HG03558 (cell line): ENCODE results near the gene TRAPPC5.

Experiments
- ATAC-seq: cut with Tn5 transposase; IDR thresholded peaks from one replicate; pipeline ENCODE4 v1.9.1; 2021; ENCODE audit warnings: moderate number of reproducible peaks; ENCODE audit not compliant: unreplicated experiment; ENCODE audit errors: extremely low read depth

The TRAPPC5 gene

GRCh38 chr19:7729211-7729610, 48.6 kb downstream of the TRAPPC5 start:
- ATAC-seq, result no peak

GRCh38 chr19:7729831-7730285, 49.2 kb downstream of the TRAPPC5 start:
- ATAC-seq, result no peak

GRCh38 chr19:7730286-7731217, 49.9 kb downstream of the TRAPPC5 start:
- no peak for ATAC-seq

GRCh38 chr19:7731218-7731595, 50.6 kb downstream of the TRAPPC5 start:
- ATAC-seq, result no peak

GRCh38 chr19:7731615-7732014, 51.0 kb downstream of the TRAPPC5 start:
- no peak for ATAC-seq

- ATAC-seq, result no peak
Observed at GRCh38 chr19:7732045-7732444, 51.4 kb downstream of the TRAPPC5 start, which contains the start of gene CLEC4G. Gene CLEC4G (minus strand): TSS chr19:7732110. CDS start chr19:7732102, 8 bp downstream.

GRCh38 chr19:7733376-7733775, 52.7 kb downstream of the TRAPPC5 start:
- ATAC-seq, result no peak

GRCh38 chr19:7734220-7735203, 53.9 kb downstream of the TRAPPC5 start:
- no peak for ATAC-seq

GRCh38 chr19:7736148-7736547, 55.5 kb downstream of the TRAPPC5 start:
- ATAC-seq, result no peak

- no peak for ATAC-seq
Observed at GRCh38 chr19:7737215-7737614, 56.6 kb downstream of the TRAPPC5 start.
